Panc1 (cell line): ENCODE results near the gene NOS1. TPM values are rescaled to one million over a fixed set of nuclear protein-coding genes. Genes with fewer than 3 reads are reported as not detected.
"Not testable (repeated sequence)": the region's sequence is repeated elsewhere in the genome, so short reads cannot be mapped to it uniquely, and the experiment has no call there.

Source experiments
- ATAC-seq: fragments of 200-7000 bp; cut with Tn5 transposase; 2 replicates; pipeline ENCODE4 v1.9.1; 2020; ENCODE audit warnings: mild to moderate bottlenecking, moderate library complexity
- BruUV-seq: library from RNA; stranded (reverse); fragments of 400-500 nt; replicated peaks from 2 replicates; lab custom pipeline; 2021; lab: Mats Ljungman, UMichigan
- CTCF ChIA-PET: fragments of 300-600 bp; sonication (Branson Sonifier 250); formaldehyde crosslinking; loops from one replicate; lab custom pipeline; 2022; ENCODE audit warnings: antibody characterized with exemption; lab: Charles Lee
- POLR2A ChIA-PET: fragments of 300-600 bp; sonication (Branson Sonifier 250); formaldehyde crosslinking; loops from one replicate; lab custom pipeline; 2022; ENCODE audit warnings: antibody characterized with exemption; lab: Charles Lee
- DNase-seq: peaks from one replicate; pipeline ENCODE4 v3.0.0-alpha.2; 2010; ENCODE audit warnings: low read depth, low spot score
- H3K27ac ChIP-seq: 2 replicates; pipeline ENCODE4 v1.5.1; 2011; ENCODE audit warnings: mild to moderate bottlenecking, low read length, inconsistent platforms
- H3K27me3 ChIP-seq: fragments of 200-500 bp; sonication (Bioruptor generic); 2 replicates; pipeline ENCODE4 v1.6.0; 2014; ENCODE audit warnings: low read length, inconsistent platforms; ENCODE audit not compliant: control insufficient read depth, insufficient read depth
- H3K36me3 ChIP-seq: fragments of 200-500 bp; sonication (Bioruptor generic); 2 replicates; pipeline ENCODE4 v1.5.1; 2014; ENCODE audit warnings: inconsistent platforms, mild to moderate bottlenecking, low read length, moderate library complexity; ENCODE audit not compliant: control insufficient read depth, insufficient read depth
- H3K4me1 ChIP-seq: 2 replicates; pipeline ENCODE4 v1.5.1; 2011; ENCODE audit warnings: inconsistent platforms, mild to moderate bottlenecking, low read length, moderate library complexity; ENCODE audit not compliant: control insufficient read depth, insufficient read depth
- H3K4me3 ChIP-seq, 2 experiments: 2 replicates each; pipeline ENCODE4 v1.5.1; 2011 to 2012; ENCODE audit warnings: low read depth in 2 of 2, low read length in 2 of 2, mild to moderate bottlenecking in 2 of 2, inconsistent platforms in 1 of 2, moderate library complexity in 1 of 2
- H3K9me3 ChIP-seq: fragments of 200-500 bp; sonication (Bioruptor generic); 2 replicates; pipeline ENCODE4 v1.5.1; 2014; ENCODE audit warnings: low read depth, mild to moderate bottlenecking, inconsistent platforms, low read length, moderate library complexity; ENCODE audit not compliant: control insufficient read depth, insufficient read depth
- POLR2AphosphoS5 ChIP-seq: IDR thresholded peaks from 2 replicates; pipeline ENCODE4 v1.6.1; 2012; ENCODE audit warnings: mild to moderate bottlenecking, low read depth, low read length, moderate library complexity
- SIN3A ChIP-seq: IDR thresholded peaks from 2 replicates; pipeline ENCODE4 v1.6.1; 2012; ENCODE audit warnings: low read depth, mild to moderate bottlenecking, low read length, moderate library complexity, borderline replicate concordance; ENCODE audit not compliant: insufficient read depth
- TCF7L2 ChIP-seq: IDR thresholded peaks from 2 replicates; pipeline ENCODE4 v1.6.1; 2011; ENCODE audit warnings: mild to moderate bottlenecking, low read depth, low read length, inconsistent platforms
- in situ Hi-C: cut with HindIII; loops from 2 replicates; pipeline ENCODE4 v1.10.0; 2016; ENCODE audit warnings: low sequenced_read_pairs, low pct_unique_long_range_greater_than_20kb
- intact Hi-C: fragments of 100-400 bp; cut with micrococcal nuclease; formaldehyde crosslinking; loops from one replicate; pipeline ENCODE4 v1.10.0; 2022; ENCODE audit not compliant: unreplicated experiment
- total RNA-seq: library from RNA; stranded (reverse); gene quantifications from one replicate; pipeline ENCODE4 v1.2.1, GENCODE V29; 2021; ENCODE audit not compliant: unreplicated experiment
- TF ChIP-seq, protein P1 (sequence below), 2 experiments: IDR thresholded peaks; 2 replicates each; pipeline ENCODE4 v1.6.1; 2011 to 2012; ENCODE audit warnings: low read depth in 2 of 2, control low read depth in 1 of 2, low read length in 1 of 2, mild to moderate bottlenecking in 1 of 2, moderate library complexity in 1 of 2; ENCODE audit not compliant: insufficient read depth in 1 of 2
- TF ChIP-seq, protein P2 (sequence below): fragments of 450-650 bp; IDR thresholded peaks from 2 replicates; pipeline ENCODE4 v1.5.1; 2017; ENCODE audit warnings: mild to moderate bottlenecking

The NOS1 gene
- total RNA-seq, 1 experiment from 2014 or later, result 0.03 TPM

DNA sequence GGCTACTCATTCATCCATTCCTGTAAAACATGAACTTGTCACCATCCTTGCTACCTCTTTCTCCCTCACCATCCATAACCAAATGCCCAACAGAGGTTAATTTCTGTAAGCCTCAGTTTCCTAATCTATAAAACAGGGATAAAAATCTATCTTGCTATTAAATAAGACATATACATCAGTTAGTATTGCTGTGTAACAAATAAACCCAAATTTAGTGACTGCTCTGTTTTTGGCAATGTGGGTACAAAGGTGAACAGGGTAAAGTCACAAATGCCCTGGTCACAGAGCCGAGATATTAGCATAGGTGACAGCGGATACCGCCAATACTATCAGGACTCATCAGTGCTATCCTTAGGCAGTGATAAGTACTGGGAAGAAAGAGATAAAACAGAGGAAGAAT lies 167.5 kb downstream of the NOS1 start:
- ATAC-seq, result no peak

DNA sequence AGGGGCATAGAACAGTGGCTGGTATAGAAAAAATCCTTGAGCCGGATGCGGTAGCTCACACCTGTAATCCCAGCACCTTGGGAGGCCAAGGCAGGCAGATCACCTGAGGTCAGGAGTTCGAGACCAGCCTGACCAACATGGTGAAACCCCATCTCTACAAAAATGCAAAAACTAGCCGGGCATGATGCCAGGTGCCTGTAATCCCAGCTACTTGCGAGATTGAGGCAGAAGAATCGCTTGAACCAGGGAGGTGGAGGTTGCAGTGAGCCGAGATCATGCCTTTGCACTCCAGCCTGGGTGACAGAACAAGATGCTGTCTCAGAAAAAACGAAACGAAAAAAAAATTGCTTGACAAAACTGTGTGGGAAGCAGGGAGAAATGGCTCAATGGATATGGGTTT lies 168.8 kb downstream of the NOS1 start:
- H3K4me1 ChIP-seq, result peaks cover 11% of the 10 kb centered on the region
- H3K27ac ChIP-seq, H3K27me3 ChIP-seq, in situ Hi-C loops, POLR2A ChIA-PET, DNase-seq, ATAC-seq, H3K36me3 ChIP-seq, H3K4me3 ChIP-seq, BruUV-seq, intact Hi-C loops, CTCF ChIA-PET, H3K9me3 ChIP-seq: not testable (repeated sequence)

More for the DNA sequence above, 167.5 kb downstream of the NOS1 start:
- BruUV-seq, result no TSS peak
- H3K4me3 ChIP-seq, result no peak overlapping the region
- no peaks in the 10 kb centered on the region for H3K9me3 ChIP-seq
- ChIA-PET POLR2A (no interaction called here), CTCF (no interaction called here)
- in situ Hi-C loops, result no loop called here
- no peak overlapping the region for H3K27ac ChIP-seq
- H3K27me3 ChIP-seq, result peaks cover 10% of the 10 kb centered on the region
- DNase-seq, result no peak
- H3K36me3 ChIP-seq, result no peaks in the 10 kb centered on the region; the same call in 1 of the 2 replicates
- TF ChIP-seq TCF7L2 (no peak), POLR2AphosphoS5 (no peak), SIN3A (no peak)
- TF ChIP-seq, protein P1, sequence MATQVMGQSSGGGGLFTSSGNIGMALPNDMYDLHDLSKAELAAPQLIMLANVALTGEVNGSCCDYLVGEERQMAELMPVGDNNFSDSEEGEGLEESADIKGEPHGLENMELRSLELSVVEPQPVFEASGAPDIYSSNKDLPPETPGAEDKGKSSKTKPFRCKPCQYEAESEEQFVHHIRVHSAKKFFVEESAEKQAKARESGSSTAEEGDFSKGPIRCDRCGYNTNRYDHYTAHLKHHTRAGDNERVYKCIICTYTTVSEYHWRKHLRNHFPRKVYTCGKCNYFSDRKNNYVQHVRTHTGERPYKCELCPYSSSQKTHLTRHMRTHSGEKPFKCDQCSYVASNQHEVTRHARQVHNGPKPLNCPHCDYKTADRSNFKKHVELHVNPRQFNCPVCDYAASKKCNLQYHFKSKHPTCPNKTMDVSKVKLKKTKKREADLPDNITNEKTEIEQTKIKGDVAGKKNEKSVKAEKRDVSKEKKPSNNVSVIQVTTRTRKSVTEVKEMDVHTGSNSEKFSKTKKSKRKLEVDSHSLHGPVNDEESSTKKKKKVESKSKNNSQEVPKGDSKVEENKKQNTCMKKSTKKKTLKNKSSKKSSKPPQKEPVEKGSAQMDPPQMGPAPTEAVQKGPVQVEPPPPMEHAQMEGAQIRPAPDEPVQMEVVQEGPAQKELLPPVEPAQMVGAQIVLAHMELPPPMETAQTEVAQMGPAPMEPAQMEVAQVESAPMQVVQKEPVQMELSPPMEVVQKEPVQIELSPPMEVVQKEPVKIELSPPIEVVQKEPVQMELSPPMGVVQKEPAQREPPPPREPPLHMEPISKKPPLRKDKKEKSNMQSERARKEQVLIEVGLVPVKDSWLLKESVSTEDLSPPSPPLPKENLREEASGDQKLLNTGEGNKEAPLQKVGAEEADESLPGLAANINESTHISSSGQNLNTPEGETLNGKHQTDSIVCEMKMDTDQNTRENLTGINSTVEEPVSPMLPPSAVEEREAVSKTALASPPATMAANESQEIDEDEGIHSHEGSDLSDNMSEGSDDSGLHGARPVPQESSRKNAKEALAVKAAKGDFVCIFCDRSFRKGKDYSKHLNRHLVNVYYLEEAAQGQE (IDR thresholded peaks at IDR 0.05; ENCODE audit: insufficient read depth in 1 of 2, low read depth in 2 of 2, low read length in 1 of 2), result no peak
- TF ChIP-seq, protein P2, sequence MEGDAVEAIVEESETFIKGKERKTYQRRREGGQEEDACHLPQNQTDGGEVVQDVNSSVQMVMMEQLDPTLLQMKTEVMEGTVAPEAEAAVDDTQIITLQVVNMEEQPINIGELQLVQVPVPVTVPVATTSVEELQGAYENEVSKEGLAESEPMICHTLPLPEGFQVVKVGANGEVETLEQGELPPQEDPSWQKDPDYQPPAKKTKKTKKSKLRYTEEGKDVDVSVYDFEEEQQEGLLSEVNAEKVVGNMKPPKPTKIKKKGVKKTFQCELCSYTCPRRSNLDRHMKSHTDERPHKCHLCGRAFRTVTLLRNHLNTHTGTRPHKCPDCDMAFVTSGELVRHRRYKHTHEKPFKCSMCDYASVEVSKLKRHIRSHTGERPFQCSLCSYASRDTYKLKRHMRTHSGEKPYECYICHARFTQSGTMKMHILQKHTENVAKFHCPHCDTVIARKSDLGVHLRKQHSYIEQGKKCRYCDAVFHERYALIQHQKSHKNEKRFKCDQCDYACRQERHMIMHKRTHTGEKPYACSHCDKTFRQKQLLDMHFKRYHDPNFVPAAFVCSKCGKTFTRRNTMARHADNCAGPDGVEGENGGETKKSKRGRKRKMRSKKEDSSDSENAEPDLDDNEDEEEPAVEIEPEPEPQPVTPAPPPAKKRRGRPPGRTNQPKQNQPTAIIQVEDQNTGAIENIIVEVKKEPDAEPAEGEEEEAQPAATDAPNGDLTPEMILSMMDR, result no peak
- H3K4me1 ChIP-seq, result peaks cover 7% of the 10 kb centered on the region
- intact Hi-C loops, result no loop called here

DNA sequence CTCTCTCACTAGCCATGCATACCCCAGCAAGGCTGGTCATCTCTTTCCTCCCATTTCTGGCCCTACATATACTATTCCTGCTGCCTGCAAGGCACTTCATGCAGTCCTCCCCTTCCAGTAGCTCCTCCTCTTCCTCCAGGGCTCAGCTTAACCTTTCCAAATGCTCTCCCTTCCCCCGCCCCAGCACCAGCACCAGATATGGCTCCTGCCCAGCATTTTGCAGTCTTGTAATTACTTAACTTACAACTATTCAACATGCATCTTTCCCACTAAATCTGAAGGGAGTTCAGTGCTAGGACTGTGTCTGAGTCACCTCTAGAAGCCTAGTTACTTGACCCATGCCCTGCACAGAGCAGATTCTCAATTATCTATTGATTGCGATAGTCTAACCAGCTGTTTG lies 169.4 kb downstream of the NOS1 start:
- BruUV-seq, result no TSS peak
- in situ Hi-C loops, result no loop called here
- intact Hi-C loops, result no loop called here
- ATAC-seq (no peak), DNase-seq (no peak)
- H3K27me3 ChIP-seq, result peaks cover 10% of the 10 kb centered on the region
- no peaks in the 10 kb centered on the region for H3K9me3 ChIP-seq
- peaks cover 11% of the 10 kb centered on the region for H3K4me1 ChIP-seq
- POLR2A ChIA-PET, result no interaction called here
- TF ChIP-seq, protein P2, result no peak
- TF ChIP-seq, protein P1 (IDR thresholded peaks at IDR 0.05; ENCODE audit: insufficient read depth in 1 of 2, low read depth in 2 of 2, low read length in 1 of 2), result no peak
- no peak for TF ChIP-seq SIN3A
- no peak for TF ChIP-seq TCF7L2
- no peak for TF ChIP-seq POLR2AphosphoS5
- CTCF ChIA-PET, result no interaction called here
- H3K27ac ChIP-seq, result no peak overlapping the region
- peaks cover 2% of the 10 kb centered on the region; the same call in 1 of the 2 replicates for H3K36me3 ChIP-seq
- no peak overlapping the region for H3K4me3 ChIP-seq
